Amniotic epithelial cell (primary cell): Measurements from ENCODE around the gene ELAVL4.

Experiments used
- DNase-seq: peaks from one replicate; pipeline ENCODE4 v3.0.0-alpha.2; 2010; ENCODE audit warnings: low read depth

The ELAVL4 gene

DNA sequence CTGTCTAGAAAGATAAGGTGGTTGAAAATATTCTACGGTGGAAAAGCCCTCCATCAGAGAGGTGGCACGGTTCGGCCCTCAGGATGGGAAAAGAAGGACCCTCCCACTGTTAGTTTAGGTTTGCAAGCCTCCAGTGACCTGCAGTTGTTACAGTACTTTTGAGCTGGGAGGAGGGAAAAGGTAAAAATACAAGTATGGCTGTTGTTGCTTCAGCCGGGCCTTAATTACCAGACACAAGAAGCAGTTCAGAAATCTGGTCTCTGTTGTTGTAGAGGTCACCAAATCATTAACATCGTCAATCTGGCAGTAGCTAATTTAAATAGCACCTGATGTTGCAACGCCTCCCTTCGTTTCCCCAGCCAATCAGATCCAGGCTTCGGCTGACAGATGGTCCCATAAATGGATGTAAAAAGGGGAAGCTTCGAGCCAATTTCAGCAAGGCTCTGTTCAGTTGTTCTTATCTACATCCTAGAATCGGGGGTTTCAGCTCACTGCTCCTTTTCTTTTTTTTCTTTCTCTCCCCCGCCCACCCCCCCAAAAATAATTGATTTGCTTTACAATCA, at the start of gene ELAVL4:
Gene ELAVL4, plus strand, starts transcription at position 424 of the 563 bp plus-strand sequence. CDS start 270 bp downstream, outside the sequence.
- no peak for DNase-seq

DNA sequence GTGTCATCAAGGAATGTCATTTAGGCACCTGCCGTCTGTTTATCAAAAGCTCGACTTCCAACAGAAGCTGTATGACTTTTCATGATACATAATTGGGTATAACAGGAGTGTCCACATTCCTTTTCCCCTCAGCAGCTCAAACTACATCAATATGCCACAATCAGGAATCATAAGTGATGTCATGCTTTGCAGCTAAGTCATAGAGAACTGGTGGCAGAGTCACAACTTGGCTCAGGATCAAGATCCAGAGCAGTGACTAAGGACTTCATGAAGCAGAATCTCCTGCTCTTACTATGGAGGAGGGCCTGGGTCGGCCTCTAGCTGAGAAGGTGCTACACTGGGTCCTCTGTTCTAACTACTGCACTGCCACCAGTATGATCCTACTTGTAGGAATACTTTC, 48.4 kb upstream of the ELAVL4 start:
- no peak for DNase-seq

DNA sequence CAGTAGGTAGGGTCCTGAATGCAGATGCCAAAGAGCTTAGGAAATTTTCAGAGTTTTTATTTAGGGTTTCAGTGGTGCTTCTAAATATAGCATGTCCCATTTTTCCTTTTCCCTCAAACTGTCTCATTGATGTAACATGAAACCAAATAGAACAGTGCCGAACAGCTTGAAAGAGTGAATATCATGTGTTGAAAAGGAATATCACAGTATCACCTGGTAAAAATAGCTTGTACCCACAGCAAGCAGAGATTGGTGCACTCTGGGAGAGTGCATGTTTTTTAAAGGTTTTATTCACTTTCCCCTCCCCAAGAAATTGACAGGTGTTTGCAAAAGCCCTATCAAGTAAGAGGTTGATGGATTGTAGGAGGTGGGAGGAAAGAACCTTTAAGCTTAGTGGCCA, 41.9 kb upstream of the ELAVL4 start:
- no peak for DNase-seq

DNA sequence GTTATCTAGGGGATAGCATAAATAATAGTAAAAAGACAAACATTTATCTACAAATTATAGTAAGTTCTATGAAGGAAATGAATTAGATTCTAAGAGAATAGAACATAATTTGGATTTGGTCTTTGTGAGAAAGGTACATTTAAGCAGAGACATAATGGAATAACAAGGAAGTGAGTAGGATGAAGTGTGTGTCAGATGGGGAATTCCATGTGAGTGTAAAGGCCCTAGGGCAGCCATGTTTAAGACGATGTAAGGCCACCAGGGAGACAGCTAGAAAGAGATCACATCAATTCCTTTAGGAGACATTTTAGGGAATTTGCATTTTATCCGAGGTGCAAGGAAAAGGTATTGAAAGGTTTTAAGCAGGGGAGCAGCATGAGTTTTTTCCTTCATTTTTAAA, 33.8 kb upstream of the ELAVL4 start:
- DNase-seq = no peak

DNA sequence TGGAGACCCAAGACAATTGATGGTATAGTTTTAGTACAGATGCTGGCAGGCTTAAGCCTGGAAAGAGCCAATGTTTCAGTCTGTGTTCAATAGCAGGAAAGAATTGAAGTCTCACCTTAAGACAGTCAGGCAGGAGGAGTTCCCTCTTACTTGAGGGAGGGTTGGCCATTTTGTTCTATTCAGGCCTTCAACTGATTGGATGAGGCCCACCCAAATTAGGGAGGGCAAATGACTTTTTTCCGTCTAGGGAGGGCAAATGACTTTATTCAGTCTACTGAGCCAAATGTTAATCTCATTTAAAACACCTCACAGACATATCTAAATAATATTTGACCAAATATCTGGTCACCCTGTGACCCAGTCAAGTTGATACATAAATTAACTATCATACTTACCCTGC, 31.4 kb upstream of the ELAVL4 start:
- DNase-seq = no peak

- DNase-seq = no peak
Observed at GRCh38 chr1:50080904-50081586, 27.7 kb upstream of the ELAVL4 start.

DNA sequence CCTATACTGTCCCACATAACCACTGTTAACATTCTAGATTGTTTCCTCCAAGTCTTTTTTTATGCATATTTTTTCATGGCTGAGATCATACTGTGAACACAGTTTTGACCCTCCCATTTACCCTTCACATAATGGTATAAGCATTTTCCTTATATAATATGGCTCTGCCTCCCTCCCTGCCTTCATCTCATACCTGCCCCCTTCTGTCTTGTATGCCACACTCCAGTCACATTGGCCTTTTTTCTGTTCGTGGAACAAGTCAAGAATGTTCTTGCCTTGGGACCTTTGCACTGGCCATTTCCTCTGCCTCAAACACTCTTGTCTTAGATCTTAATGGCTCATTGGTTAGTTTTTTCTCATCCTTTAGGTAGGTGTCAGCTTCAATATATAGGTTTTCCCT, 24.3 kb upstream of the ELAVL4 start:
- DNase-seq = no peak

DNA sequence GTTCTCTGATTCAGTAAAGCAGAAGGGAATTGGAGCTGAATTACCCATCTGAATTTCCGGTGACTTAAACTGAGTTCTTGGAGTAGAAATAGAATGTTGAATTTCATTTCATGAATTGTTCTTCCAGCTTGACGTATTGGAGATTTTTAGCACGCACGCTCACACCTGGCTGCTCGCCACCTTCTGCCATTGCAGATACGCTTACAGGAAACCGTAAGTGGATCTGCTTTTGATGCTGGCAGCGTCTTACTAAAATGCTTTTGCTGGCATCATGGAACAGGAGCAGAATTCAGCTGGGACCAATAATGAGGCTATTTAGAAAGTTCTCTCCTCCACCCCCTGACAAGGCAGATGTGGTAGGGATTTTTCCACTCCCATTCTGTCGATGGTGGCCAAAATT, 17.7 kb upstream of the ELAVL4 start:
- no peak for DNase-seq

GRCh38 chr1:50095716-50096115, 13.0 kb upstream of the ELAVL4 start:
- DNase-seq = no peak

DNA sequence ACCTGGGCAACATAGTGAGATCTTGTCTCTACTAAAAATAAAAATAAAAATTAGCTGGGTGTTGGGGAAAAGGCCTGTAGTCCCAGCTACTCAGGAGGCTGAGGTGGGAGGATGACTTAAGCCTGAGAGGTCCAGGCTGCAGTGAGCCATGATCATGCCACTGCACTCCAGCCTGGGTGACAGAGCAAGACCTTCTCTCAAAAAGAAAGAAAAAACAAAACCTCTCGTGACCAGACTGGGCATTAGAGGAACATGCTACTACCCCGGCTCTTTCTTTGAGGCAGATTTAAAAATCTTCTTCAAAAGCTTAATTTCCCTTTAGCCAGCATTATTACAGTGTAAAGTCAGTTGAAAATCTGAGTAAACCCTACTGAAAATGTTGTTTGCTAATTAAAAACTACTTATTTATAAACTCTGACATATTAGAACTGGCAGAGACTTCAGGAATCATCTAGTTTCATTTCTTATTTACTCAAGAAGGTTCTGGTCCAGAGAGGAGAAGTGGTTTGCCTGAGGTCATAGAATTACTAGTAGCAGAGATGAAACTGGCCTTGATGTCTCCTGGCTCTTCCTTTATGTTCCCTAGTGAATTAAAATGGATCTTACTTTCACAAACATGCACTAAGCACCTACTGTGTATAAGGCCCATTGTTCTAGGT, 11.6 kb upstream of the ELAVL4 start:
- DNase-seq = no peak

- DNase-seq = no peak
Observed at GRCh38 chr1:50097791-50098190, 10.9 kb upstream of the ELAVL4 start.

- DNase-seq = no peak
Observed at GRCh38 chr1:50098591-50099021, 10.1 kb upstream of the ELAVL4 start.

- DNase-seq = no peak
Observed at GRCh38 chr1:50099654-50100053, 9.1 kb upstream of the ELAVL4 start.

DNA sequence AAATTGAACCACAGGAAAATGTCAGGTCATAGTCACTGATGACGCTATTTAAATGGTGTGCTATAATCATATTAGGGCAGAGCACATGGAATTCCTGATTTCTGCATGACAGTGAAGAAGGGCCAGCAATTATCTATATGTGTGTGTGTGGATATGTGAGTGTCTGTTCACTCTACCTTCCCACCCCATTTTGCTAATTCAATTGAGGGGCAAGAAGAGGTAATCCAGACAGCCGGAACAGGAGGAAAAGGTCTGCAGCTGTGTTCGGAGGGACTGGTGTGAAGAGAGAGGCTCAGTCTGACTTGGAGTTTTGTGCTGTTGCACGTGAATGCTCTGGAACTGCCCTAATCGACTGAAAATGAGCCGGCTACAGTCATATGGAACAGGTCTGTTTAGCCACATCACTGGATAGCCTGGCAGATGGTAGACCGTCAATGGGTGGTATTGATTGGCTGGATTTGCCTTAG, 5.1 kb upstream of the ELAVL4 start:
- no peak for DNase-seq

DNA sequence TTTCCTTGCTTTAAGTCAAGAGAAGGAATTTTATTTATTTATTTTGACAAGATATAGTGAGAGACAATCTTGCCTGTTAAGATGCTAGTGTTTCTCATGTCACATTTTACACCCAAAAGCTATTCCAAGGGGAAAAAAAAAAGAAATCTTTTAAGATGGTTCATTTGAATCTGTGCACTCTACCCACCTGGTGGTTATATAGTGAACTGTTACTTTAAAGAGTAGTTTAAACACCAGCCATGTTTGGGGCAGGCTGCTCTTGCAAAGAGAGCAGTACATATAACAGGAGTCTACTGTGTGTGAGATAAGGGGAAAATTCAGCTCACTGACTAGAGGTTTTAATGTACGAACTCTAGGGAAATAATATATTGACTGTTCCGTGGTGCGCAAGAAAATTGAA, 3.3 kb upstream of the ELAVL4 start:
- no peak for DNase-seq

DNA sequence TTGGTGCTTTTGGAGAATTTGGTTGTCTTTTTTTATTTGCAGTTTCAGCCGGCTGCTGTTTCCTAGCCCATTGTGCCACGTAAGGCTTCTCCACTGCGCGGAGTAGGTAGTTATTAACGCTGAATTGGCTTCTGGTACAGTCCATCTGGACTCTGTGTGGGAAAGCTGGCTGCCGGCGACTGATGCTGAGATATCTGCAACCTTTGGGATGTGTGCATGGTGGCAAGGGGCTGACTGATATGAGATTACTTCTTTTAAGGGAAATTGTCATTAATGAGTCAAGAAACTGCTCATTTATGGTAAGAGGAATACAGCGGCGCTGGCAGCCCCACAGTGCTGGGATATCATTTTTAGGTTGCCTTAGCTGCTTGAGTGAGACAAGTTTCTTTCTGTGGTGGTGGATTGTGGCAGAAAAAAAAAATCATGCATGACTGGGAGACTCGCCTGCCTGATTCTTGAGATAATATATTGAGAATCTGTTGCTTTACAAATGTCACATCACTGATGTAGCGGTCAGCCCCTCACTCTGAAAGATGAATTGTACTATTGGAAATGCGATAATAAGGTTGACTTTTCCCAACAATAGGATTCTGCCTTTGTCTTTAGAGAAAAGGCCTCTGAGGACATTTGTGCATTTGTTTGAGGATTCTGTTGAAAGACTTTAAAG, 2.5 kb upstream of the ELAVL4 start:
- DNase-seq = no peak

- no peak for DNase-seq
Observed at GRCh38 chr1:50109116-50109515, 396 bp downstream of the ELAVL4 start.

- no peak for DNase-seq
Observed at GRCh38 chr1:50109647-50110075, 941 bp downstream of the ELAVL4 start.

DNA sequence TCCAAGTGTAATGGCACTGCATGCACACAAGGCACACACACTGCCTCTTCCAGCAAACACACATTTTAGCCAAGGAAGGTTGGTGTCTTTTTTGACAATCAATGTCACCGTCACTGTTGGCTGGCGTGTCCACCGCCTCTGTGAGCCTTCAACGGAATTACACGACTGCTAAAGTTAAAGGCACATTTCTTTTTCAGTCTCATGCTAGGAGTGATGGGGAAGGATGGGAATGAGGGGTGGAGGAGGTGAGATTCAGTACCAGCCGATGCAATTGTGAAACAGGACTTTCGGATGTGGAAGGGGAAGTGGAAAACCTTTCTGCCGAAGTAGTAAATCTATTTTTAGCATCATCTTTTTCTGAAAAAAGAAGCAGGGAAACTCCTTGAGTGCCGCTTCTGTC, 1.4 kb downstream of the ELAVL4 start:
- DNase-seq = no peak

- no peak for DNase-seq
Observed at GRCh38 chr1:50110656-50111055, 1.9 kb downstream of the ELAVL4 start.

GRCh38 chr1:50111503-50111902, 2.8 kb downstream of the ELAVL4 start:
- no peak for DNase-seq

- no peak for DNase-seq
Observed at GRCh38 chr1:50112193-50112592, 3.5 kb downstream of the ELAVL4 start.

DNA sequence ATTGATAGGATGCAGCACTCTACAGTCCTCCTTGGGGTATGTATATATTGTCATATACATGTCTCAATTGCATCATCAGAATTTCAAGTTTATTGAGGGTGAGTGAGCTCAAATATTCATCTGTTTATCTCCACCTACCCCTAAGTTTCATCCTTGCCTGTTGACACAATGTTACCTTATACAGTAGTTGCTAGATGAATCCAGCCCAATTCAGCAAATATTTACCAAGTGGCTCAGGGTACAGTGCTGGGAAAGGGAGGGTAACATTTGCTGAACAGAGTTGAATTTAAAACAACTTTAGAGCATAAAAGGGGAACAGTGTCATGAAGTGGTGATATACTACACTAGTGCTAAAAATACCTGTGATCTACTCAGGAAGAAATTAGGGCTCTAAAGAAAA, 14.4 kb downstream of the ELAVL4 start:
- DNase-seq = no peak
